C4-2B (cell line): ENCODE measurements around the gene TXK.
A peak's percentile ranks its signal among the peaks of the same experiment; 100 is the strongest.

Experiments used
- CTCF ChIP-seq: fragments of 450-650 bp; conservative IDR thresholded peaks from 2 replicates; pipeline ENCODE4 v1.5.1; 2017; ENCODE audit warnings: mild to moderate bottlenecking
- ZFX ChIP-seq: fragments of 450-650 bp; IDR thresholded peaks from 2 replicates; pipeline ENCODE4 v1.6.1; 2017

GRCh38 chr4:48109413-48110263, 24.4 kb downstream of the TXK start:
- TF ChIP-seq CTCF (peak; percentile 82), ZFX (no peak)
